HG03558 (cell line): ENCODE measurements around the gene DDIT4.
"Not testable (repeated sequence)": the region's sequence is repeated elsewhere in the genome, so short reads cannot be mapped to it uniquely, and the experiment has no call there.

Experiments used
- ATAC-seq: cut with Tn5 transposase; IDR thresholded peaks from one replicate; pipeline ENCODE4 v1.9.1; 2021; ENCODE audit warnings: moderate number of reproducible peaks; ENCODE audit not compliant: unreplicated experiment; ENCODE audit errors: extremely low read depth

Gene DDIT4

DNA sequence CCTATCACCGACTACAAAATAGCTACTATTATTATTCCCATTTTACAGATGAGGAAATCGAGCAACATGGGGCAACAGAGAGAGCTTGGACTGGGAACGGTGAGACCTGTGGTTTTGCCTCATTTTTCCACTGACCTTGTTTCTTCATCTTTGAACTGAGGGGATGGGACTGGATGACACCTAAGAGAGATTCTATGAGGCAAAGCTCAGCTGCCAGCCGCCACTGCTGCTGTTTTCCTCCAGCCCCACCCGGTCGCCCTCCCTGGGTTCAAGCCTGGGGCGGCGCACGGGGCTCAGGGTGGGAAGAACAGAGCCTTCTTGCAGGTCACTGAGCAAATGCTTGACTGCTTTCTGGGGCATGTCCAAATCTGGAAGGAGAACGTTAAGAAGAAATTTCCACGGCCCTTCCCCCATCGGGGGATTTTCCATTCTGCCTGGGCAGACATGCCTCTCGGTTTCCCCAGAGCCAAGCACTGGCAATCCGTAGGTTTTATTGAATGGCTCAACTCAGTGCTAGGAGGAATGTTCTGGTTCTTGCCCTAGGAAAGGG, 12.3 kb downstream of the DDIT4 start:
- no peak for ATAC-seq

DNA sequence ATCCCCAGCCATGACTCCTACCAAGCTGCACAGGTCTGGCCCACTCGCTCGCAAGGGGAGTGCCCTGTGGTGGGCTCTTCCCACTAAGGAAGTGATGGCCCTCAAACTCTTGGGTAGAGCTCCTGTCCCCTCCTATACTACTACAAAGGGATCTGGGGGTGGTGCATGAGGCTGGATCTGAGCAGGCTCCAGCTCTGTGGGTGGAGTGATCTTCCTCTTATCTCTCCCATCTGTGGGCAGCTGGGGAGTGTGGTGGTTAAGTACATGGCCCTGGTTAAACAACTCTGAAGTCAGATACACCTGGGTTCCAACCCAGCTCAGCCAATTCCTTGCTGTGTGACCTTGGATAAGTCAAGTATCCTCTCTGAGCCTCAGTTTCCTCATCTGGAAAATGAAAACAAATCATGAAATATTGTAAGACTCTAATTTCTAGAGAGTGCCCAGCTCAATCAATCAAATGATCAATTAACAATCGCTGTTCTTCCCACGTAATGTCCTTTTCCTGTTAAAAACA, 17.4 kb downstream of the DDIT4 start:
- ATAC-seq: no peak

DNA sequence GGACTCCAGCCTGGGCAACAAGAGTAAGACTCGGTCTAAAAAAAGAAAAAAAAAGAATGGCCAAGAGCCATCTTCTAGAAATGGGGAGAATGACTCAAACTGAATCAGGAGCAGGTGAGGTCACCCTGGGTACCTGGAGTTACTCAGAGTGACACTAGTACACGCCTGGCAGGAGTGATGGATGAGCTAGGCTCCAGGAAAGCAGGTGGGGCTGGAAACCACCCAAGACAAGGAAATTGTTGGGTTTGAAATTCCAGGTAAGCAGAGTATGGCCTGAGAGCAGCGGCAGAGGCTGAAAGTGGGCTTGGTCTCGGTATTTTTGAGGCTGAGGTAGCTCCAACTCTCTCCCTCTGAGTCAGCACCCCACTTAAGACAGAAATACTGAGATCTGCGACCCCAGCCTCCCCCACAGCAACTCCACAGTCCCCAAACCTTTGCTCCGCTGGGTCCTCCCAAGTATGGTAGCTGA, 18.5 kb downstream of the DDIT4 start:
- ATAC-seq: no peak

DNA sequence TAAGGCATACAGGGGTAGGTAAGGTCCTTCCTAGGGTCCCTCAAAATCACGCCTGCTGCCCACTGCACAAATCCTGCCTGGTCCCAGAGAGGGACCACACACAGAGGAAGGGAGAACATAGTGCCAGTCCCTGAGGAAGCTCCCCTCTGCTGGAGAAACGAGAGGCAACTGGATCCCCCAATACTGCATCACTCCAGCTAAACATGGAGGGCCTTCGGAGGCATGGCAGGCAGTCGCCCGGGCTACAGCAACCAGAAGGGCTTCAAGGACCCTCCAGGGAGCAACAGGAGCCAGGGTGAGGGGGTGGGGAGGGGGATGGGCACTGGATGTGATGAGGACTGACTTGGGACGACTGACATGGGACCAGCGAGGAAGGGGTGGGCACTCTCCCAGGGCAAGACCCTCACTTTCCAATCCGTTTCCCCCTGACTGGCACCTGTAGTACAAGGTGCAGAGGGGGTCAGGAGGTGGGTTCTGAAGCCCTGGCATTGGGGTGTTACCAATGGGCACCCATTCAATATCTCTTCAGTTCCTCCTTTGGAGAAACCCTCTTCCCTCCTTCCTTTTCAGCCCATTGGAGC, 21.7 kb downstream of the DDIT4 start:
- no peak for ATAC-seq

DNA sequence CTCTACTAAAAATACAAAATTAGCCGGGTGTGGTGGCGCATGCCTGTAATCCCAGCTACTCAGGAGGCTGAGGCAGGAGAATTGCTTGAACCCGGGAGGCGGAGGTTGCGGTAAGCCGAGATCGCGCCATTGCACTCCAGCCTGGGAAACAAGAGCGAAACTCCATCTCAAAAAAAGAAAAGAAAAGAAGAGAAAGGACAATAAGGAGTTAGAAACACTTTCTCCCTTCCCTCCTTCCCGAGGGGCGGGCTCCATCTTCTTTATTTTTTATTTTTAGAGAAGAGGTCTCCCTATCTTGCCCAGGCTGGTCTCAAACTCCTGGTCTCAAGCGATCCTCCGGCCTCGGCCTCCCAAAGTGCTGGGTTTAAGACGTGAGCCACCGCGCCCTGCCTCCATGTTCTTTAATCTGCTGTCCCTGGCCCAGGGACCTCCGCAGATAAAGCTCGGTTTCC, 23.1 kb downstream of the DDIT4 start:
- ATAC-seq: not testable (repeated sequence)

DNA sequence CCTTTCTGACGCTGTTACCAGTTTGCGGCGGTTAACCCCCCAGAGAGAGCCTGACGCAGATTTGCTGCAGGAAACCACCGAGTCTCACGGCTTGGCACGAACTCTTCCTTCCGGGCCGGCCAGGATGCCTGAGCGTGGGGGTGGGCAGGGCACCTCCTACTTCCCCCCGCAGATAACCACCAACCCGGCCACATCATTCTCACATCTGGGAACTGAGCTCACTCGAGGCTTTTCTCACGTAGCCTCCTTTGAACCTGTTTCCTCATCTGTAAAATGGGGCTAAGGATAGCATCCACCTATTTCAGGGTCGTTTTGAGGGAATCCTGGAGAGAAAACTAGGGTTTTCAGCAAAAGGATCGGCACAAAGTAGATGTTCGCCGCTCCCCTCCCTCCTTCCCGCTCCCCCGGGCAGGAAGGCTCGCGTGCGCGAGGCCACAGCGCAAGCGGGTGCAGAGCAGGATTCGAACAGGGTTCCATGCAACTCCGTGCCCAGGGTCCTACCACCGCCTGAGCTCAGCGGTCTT, 23.6 kb downstream of the DDIT4 start:
- no peak for ATAC-seq

DNA sequence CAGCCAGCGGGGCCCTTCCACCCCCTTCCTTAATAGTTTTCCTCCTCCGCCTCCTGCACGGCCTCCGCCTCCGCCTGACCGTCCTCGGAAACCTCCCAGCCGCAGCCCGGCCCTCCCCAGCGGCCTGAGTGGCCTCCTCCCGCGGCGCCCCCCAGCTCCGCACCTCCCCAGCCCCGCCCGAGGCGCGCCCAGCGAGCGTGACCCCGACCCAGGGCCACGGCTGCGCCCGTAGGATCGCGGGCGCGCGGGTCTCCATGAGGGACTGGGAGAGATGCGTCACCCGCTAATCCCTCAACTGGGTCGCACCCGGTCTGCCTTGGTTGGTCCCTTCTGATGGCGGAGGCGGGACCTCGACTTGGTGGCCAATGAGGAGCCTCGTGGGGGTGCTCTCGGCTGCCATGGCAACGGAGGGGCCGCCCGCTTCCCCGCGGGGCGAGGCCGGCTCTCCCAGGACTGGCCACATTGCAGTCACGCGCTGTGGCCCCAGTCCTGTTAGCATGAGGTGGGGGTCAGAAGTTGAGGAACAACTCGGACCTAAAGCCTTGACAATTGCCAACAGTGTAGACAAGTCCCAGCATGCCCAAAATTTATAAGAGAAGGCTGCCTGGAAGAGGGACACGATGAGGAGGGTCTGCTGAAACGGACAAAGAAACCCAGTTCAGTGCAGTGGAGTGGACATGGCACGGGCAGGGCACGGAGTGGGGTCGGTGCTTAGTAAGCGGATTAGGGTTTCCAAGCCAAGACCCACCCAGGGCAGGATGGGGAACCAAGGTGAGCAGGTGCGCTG, 24.3 kb downstream of the DDIT4 start:
- peak; percentile 57 for ATAC-seq

DNA sequence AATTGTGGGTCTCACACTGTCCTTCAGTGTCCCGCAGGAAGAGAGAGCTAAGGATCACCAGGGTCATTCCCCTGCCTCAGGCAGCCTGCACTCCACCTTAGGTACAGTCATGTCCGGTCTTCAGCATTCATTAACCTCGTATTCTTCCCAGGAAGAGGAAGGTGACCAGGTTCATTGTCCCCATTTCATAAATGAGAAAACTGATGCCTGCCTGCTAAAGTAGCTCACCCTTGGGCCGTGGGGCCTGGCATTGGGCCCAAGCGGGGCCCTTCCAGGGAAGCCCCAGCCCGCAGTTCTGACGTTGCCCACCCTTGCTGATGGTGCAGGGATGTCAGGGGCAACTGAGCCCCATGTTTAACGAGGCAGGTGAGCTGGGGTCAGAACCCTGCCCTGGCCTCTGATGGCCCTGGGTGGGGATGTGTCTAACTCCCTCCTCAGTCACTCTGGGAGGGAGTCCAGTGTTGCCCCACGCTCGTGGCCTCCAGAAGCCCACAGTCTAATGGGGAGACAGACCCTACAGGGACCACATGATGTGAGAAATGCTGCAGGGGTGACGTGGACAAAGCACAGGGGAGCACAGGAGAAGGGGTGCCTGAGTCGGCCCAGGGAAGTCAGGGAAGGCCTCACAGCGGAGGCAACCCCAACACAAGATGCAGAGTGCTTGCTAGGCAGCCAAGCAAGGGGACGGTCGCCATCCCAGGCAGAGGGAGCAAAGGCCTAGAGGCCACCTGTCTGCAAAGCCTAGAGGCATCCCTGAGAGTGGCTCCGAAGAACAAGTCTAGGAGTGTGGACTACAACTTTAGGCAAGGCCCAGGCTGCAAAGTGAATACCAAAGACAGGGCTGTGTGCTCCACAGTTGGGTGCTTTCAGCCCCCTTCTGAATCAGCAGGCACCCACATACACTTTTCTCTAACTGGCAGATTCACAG, 25.1 kb downstream of the DDIT4 start:
- no peak for ATAC-seq

DNA sequence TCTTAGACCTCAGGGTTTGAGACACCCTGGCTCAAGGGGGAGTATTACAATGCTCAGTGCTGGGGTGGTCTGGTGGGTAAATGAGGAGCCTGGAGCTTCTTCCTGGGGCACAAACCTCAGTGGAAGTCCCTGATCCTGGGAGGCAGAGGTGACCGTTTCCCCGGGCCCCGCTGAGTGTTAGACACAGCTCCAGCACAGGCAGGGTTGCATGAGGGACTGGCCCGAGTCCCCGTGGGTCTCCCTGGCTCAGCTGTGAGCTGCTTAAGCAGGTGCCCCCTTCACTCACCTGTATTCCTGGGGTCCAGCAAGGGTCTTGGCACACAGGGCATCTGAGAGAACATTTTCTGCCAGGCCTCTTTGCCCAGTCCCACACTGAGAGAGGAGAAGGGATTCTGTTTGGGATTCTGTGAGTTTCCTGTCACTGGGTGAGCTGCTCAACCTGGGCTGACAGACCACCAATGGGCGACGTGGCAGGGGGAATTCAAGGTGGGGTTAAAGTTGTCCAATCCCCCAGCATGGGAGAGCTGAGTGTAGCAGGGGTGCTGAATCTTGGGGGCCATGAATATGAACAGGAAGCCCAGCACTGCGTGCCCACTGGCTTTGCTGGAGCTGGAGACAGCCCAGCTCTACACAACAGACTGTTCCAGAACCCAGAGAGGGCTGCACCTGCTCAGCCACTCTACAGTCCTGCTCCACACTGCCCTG, 29.9 kb downstream of the DDIT4 start:
- ATAC-seq: no peak

DNA sequence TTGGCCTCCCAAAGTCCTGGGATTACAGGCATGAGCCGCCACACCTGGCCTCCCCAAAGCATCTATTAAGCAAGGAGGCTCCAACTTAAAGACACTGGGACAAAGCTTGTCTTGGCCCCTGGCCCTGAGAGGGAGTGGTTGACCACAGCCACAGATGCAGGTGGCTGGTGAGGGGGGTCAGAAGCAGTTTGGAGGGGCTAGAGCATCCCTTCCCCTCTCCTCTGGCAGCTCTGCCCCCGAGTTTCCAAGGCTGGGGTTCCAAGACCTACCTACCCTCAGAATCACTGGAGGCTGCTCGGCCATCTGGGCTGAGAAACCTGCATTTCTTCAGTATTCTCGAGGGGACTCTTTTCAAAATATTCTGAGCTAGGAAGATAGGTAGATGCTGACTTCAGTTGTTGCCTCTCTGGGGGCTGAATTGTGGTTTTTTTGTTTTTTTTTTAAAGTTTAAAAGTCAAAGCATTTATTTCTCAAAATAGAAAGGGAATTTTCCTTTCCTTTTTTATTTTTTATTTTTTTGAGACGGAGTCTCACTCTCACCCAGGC, 32.6 kb downstream of the DDIT4 start:
- no peak for ATAC-seq

DNA sequence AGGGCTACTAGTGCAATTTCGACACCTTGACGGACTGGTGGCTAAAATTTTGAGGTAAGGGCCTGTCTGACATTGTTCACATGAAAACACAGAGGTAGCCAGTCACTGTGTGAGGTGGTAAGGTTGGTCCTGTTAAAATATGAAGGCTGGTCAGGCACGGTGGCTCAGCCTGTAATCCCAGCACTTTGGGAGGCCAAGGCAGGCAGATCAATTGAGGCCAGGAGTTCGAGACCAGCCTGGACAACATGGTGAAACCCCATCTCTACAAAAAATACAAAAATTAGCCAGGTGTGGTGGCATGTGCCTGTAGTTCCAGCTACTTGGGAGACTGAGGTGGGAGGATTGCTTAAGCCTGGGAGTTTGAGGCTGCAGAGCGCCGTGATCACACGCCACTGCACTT, 34.0 kb downstream of the DDIT4 start:
- not testable (repeated sequence) for ATAC-seq

DNA sequence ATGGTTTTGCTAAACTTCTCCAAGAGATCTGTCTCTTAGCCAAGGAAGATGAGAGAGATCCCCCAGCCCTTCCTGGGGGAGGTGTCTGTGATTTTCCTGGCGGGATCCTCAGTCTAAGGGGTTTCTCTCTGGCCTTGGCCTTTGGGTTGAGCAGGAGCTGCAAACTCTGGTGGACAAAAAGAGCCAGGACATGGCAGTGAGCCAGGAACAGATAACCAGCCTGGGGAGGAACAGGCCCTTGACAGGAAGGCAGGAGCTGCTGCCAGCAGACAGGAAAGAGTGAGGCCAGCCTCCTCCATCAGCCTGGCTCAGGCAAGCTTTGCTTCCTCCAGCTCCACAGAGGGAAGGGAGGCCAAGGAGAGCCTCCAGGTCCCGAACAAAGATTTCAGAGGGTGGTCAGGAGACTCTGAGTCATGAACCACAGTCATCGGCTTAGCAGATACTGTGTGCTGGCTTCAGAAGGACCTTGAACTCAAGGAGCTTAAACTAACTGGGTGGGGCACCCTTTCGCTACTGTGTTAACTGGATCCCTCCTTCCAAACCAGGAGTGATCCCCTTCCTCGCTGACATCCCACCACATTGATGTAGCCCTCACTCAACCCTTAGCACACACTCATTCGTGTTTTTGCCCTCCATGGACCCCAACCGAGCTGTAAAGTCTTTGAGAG, 34.7 kb downstream of the DDIT4 start:
- ATAC-seq: no peak

DNA sequence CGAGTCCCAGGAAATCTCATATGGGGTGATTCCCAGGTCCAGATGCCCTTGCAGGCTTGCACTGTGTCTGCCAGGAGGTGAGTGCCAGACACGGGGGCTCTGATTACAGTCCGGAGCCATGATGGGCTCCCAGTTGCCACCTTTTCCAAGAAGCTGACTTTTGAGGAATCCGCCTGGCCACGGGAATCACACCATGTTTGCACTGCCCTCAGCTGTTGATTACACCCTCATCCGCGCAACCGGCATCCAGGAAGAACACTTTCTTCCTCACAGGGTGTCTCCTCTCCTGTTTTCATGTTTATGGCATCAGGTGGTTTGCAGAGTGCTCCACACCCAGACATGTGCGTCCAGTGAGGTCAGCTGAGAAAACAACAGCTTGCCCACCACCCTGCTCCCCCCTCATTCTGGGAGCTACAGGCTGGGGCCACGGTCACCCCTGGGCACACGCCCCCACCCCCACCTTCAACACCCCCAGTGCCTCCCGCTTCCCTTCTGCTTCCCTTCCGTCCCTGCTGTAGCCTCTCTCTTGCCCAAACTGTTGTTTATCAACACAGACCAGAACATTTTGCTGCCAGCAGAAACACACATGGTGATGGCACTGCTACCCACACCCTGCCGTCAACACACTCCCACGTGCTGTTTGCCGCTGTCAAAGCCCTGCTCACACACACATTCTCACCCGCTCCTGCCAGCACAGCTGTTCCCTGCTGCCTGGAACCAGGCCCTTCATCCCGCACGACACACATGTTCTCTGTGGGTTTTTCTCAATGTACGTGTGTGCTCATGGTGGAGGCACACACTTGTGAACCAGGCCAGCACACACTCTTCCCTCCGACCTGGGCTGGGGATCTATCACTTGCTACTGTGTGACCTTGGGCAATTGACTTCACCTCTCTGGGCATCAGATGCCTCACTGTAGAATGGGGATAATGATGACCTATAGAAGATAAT, 35.8 kb downstream of the DDIT4 start:
- ATAC-seq: no peak

DNA sequence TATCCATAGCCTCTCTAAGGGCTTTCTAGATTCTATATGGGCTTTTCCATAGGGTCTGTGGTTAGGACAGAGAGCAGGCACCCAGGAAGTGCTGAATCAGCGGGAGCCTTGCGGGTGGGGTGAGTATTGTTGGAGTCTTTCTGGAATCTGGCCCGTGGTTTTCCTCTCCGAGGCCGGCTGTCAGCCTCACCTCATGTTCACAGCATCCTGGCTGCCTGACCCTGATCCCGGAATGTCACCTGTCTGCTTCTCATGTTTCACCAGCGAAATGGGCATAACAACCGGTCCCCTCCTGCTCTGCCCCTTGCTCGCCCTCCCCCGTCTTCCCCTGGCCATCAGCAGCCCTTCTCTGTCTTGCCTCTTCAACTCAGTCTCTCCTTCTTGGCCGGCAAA, 36.5 kb downstream of the DDIT4 start:
- no peak for ATAC-seq

DNA sequence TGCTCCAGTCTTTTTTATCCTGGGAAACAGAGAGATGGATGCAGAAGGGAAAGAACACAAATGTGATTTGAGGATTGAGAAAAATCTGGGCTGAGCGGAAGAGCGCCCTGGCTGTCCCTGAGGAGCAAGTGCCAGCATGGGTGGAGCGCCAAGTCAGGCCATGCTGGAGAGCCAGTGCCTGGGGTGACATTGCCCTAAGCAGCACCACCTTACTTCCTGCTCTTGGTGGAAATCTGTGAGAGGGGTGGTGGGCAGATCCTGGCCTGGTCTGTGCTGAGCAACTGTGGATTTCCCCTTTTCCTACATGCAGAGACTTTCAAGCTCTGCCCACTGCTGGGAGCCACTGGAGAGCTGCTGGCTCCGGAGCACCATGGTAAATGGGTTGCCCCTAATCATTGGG, 36.9 kb downstream of the DDIT4 start:
- no peak for ATAC-seq

DNA sequence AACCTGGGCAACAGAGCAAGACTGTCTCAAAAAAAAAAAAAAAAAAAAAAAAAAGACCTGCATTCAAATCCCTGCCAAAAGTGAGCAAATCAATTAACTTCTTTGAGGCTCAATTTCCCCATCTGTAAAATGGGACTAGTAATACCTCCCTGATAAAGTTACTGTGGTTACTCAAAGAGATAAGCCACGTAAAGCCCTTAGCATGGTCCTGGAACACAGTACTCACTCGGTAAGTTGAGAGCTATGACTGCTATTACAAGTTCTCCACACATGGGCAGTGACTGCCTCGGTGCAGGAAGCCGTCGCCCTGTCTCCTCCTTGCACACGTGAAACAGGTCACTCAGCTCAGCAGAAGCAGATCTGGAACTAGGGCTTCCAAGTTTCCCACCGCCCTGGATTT, 37.9 kb downstream of the DDIT4 start:
- ATAC-seq: no peak

DNA sequence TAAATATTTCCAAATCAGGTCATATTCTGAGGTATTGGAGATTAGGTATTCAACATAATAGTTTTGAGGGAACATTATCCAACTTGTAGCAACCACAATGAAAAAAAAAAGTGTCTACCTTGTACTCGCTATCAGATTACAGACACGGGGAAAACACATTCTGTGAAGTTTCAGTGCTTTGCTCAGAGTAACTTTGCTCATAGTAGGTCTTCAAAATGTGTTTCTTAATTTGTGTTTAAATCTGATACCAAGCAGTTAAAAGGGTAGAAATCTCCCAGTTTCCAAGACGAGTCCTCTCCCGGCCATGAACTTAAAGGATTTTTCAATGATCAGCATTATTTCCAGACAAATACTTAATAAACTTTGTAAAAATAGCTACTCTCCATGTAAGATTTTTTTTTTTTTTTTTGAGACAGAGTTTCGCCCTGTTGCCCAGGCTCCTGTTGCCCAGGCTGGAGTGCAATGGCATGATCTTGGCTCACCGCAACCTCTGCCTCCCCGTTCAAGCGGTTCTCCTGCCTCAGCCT, 39.2 kb downstream of the DDIT4 start:
- no peak for ATAC-seq
